ENCODE measurements around the gene FAM83G. TPM values are rescaled to one million over a fixed set of nuclear protein-coding genes. Genes with fewer than 3 reads are reported as not detected.

Gene FAM83G
- total RNA-seq, 6 experiments from 2014 or later = 10.1 to 41.7 (median 21.5) TPM

GRCh38 chr17:18985475-18985874 is 19.1 kb downstream of the FAM83G start:
- WGBS (ENCODE audit: insufficient coverage, low coverage, low lambda C conversion rate, missing lambda C conversion rate) = no CpG with 5 or more reads among the region's 9 CpGs
- DNase-seq (no peak), ATAC-seq (no peak)
- intact Hi-C loops (cut with DNase I) = no loop called here
- no peak overlapping the region for H3K4me3 ChIP-seq
- peaks cover 0 to 6% (median 0%) of the 10 kb centered on the region in 4 donors for H3K36me3 ChIP-seq
- no peak for TF ChIP-seq POLR2A (IDR thresholded peaks at IDR 0.05)
- no peak for TF ChIP-seq CTCF (IDR thresholded peaks at IDR 0.05)
- no peak overlapping the region for H3K27ac ChIP-seq
- H3K9me3 ChIP-seq = no peaks in the 10 kb centered on the region
- peaks cover 0 to 64% (median 19%) of the 10 kb centered on the region in 4 donors for H3K4me1 ChIP-seq
- no peaks in the 10 kb centered on the region for H3K27me3 ChIP-seq

- Histone ChIP-seq H3K4me1 (peaks cover 0 to 55% (median 18%) of the 10 kb centered on the region in 4 donors), H3K36me3 (peaks cover 0 to 6% (median 0%) of the 10 kb centered on the region in 4 donors), H3K27ac (no peak overlapping the region), H3K4me3 (no peak overlapping the region), H3K27me3 (no peaks in the 10 kb centered on the region), H3K9me3 (no peaks in the 10 kb centered on the region)
- intact Hi-C loops (cut with DNase I) = no loop called here
- DNase-seq (no peak), ATAC-seq (no peak)
- TF ChIP-seq CTCF (IDR thresholded peaks at IDR 0.05) (no peak), POLR2A (IDR thresholded peaks at IDR 0.05) (no peak)
- 81% methylated on average over 11 of the region's 21 CpGs for WGBS (ENCODE audit: insufficient coverage, low coverage, low lambda C conversion rate, missing lambda C conversion rate)
Observed at GRCh38 chr17:18984273-18985114, 20.1 kb downstream of the FAM83G start.

- H3K4me3 ChIP-seq = no peak overlapping the region
- peaks cover 0 to 28% (median 6%) of the 10 kb centered on the region in 4 donors for H3K4me1 ChIP-seq
- peak overlapping the region in 2 of 3 donors; percentile 31 to 58 for H3K27ac ChIP-seq
- no peaks in the 10 kb centered on the region for H3K27me3 ChIP-seq
- H3K36me3 ChIP-seq = peaks cover 0 to 20% (median 12%) of the 10 kb centered on the region in 4 donors
- DNase-seq (peak; percentile 74 to 87 (median 79)), ATAC-seq (peak; percentile 57 to 82 (median 68))
- no peaks in the 10 kb centered on the region for H3K9me3 ChIP-seq
- peak; percentile 22 for TF ChIP-seq POLR2A (IDR thresholded peaks at IDR 0.05)
- no peak for TF ChIP-seq CTCF (IDR thresholded peaks at IDR 0.05)
- intact Hi-C loops (cut with DNase I) = no loop called here
- WGBS (ENCODE audit: insufficient coverage, low coverage, low lambda C conversion rate, missing lambda C conversion rate) = no CpG with 5 or more reads among the region's 30 CpGs
Observed at GRCh38 chr17:18981642-18982424, 22.7 kb downstream of the FAM83G start.

- DNase-seq (no peak), ATAC-seq (peak in 1 of 4 donors; percentile 1)
- intact Hi-C loops (cut with DNase I) = no loop called here
- Histone ChIP-seq H3K4me1 (peaks cover 0 to 23% (median 6%) of the 10 kb centered on the region in 4 donors), H3K9me3 (no peaks in the 10 kb centered on the region), H3K36me3 (peaks cover 0 to 21% (median 12%) of the 10 kb centered on the region in 4 donors), H3K4me3 (no peak overlapping the region), H3K27me3 (no peaks in the 10 kb centered on the region), H3K27ac (peak overlapping the region in 1 of 3 donors; percentile 58)
- WGBS (ENCODE audit: insufficient coverage, low coverage, low lambda C conversion rate, missing lambda C conversion rate) = 100% methylated on average over 2 of the region's 6 CpGs
- TF ChIP-seq POLR2A (IDR thresholded peaks at IDR 0.05) (no peak), CTCF (IDR thresholded peaks at IDR 0.05) (no peak)
Observed at GRCh38 chr17:18981335-18981641, 23.3 kb downstream of the FAM83G start.
